ENCODE measurements around the gene AMIGO2.

GRCh38 chr12:47097276-47097896 is 17.6 kb upstream of the AMIGO2 start:
- TF ChIP-seq CTCF (IDR thresholded peaks at IDR 0.05 in 8 of 11, conservative IDR thresholded peaks at IDR 0.05 in 3 of 11) = no peak
- TF ChIP-seq POLR2A (IDR thresholded peaks at IDR 0.05) = no peak
- TF ChIP-seq POLR2AphosphoS5 (IDR thresholded peaks at IDR 0.05) = no peak
